GM10847 (cell line): ENCODE results near the gene PLD1.
A peak's percentile ranks its signal among the peaks of the same experiment; 100 is the strongest.

Experiments
- POLR2A ChIP-seq: IDR thresholded peaks from 2 replicates; pipeline ENCODE4 v1.6.1; 2011; ENCODE audit not compliant: insufficient read length; ENCODE audit errors: extremely low read depth

Gene PLD1

DNA sequence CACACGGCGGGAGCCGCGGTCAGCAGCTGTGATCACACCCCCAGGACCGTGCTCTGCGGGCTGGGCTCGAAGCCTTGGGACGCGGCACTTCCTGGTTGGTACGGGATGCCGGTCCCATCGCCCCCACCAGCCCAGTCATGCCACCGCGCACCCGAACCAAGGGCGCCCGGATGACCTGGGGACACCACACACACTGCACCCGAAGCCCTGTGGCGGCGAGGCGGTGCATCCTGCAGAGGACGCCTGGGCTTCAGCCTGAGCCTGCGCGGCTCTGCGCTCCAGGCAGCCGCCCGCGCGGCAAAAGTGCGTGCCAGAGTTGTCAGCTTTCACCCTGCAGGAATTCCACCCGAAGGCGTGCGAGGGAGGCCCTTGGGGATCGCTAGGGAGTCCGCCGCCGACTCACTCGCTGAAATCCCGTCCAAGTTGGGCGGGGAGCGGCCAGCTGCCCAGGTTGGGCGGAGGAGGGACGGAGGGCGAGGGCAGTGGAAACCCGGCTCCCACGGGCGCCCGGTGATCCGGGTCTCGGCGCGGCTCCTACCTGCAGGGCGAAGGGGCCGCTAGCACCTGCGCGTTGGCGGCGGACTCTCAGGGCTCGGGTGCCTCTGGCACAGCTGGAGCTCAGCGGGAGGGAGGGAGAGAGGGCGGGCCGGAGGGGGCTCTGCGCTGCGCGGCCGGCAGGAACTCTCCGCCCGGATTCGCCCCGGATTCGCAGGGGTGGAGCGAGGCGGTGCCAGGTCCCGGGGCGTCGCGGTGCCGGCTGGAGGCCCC, at the start of gene PLD1:
TSS of gene PLD1 (minus strand) at position 623 of the 768 bp plus-strand sequence. CDS start 72,432 bp downstream, outside the sequence.
- peak; percentile 52 for TF ChIP-seq POLR2A

GRCh38 chr3:171854649-171855305, 44.5 kb upstream of the PLD1 start:
- TF ChIP-seq POLR2A: no peak

GRCh38 chr3:171851660-171852058, 41.4 kb upstream of the PLD1 start:
- TF ChIP-seq POLR2A: no peak

DNA sequence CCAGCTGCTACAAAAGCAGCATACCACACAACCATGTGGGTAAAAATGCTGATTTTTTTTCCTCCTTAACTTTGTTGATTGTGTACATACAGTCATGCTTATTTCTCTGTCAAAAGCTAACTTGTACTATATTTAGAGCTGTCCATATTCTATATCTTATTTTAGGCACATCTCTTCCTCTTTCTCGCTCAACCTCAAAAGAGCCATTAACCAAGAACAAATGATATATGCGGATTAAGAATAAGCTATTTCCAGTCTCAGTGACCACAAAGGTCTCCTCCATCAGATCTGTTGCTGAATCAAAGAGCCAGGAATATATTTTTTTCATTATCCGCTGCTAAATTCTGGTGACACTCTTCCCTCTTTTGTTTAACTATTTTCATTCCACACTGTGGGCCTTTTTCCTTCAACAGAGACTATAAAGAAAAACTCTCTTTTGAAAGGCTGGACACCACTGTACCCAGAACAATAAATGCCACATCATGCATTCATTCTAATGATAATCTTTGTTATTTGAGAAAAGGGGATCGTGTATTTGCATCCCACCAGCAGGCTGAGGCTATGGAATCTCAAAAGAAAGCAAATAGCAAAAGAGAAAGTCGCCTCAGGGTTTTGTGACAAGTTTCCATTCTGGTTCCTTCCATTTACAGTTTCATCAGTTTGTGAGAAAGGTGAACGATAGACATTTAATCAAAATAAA, 40.8 kb upstream of the PLD1 start:
- no peak for TF ChIP-seq POLR2A

DNA sequence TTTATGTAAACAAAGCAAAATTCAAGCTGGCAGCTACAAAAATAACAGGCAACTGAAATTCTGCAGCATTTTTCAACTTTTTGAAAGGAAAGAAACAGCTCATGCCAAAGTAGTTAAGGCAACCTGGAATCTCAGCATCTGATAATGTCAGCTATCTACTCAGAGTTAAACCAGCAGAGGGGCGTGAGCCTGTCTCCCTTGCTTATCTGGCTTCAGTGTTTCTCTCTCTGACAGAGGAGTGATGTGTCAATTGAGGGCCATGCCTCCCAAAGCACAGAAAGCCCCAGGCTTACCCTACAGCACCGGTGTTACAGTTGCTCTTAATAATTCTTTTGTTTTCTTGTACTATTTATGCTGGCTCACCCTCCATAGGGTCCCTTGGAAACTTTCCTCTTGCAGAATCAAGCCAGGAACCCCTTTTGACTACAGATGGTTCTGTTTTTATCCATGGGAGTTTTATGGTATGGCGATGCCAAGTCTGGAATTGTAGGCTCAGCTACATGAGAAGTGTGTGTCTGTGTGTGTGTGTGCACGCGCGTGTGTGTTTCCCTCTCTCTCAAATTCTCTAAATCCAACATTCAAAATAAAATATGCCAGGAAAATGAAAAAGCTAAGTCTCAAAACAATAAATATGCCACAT, 40.2 kb upstream of the PLD1 start:
- no peak for TF ChIP-seq POLR2A

DNA sequence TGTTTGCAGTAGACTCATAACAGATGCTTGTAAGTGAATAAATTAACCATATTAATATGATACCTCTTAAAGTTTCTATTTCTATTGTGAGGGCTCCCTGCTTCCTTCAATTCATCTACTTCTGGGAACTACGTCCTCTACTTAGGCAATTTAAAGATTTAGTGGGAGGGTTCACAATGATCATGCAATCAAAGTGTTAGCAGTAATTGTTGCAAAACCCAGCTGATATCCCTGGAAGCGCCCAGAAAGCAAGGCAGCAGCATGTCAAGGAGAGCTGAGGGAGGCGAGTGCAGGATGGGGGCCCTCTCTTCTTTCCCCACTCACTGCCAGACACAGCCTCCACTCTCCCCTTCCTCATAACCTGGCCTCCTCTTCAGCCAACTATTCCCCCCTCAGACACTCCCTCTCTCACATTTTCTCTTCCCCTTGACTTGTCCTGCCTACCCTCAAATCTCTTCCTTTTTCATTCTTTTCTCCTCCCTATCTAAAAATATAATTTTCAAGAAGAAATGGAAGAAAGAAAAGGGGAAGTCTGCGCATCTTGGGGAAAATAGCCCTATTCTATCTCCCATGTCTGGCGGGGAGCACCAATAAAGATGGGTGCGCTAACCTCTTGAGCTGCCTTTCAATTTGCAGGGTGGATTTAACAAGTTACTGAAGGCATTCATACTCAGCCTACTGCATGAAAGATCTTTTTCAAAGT, 39.5 kb upstream of the PLD1 start:
- TF ChIP-seq POLR2A: no peak

GRCh38 chr3:171847595-171848259, 37.4 kb upstream of the PLD1 start:
- no peak for TF ChIP-seq POLR2A

DNA sequence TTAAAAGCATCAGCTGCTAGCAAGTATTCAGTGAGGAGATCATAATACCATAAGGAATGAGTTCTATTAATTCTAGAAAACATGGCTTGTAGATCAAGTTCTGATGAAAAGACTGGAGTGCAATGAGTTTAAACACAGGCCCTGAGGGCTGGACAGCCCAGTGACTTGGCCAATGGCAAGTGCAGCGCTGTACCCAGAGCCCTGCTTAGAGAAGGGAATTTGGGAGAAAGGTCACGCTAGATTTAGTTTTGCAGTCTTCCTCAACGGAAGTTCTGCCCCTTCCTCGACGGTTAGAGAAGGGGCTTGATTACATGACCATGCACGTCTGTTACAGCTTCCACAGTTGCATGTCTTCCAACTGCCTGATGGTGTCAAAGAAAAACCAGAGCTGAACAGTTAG, 36.9 kb upstream of the PLD1 start:
- no peak for TF ChIP-seq POLR2A

DNA sequence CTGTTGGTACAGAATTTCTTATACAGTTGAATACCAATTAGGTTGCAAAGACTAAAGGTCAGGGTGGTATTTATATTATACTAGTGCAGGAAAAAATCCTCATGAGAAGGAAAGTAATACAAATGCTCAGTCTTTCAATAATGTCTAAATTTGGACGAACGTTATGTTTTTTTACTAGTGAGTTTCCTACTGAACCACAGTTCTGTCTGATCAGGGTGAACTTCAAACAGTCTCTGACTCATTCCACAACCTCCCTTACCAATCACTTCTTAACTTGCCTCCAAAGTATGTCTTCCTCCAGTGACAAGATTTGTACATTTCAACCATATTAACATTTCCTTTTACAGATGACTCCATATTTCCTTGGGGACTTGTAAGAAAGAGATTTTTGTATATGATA, 36.3 kb upstream of the PLD1 start:
- no peak for TF ChIP-seq POLR2A

DNA sequence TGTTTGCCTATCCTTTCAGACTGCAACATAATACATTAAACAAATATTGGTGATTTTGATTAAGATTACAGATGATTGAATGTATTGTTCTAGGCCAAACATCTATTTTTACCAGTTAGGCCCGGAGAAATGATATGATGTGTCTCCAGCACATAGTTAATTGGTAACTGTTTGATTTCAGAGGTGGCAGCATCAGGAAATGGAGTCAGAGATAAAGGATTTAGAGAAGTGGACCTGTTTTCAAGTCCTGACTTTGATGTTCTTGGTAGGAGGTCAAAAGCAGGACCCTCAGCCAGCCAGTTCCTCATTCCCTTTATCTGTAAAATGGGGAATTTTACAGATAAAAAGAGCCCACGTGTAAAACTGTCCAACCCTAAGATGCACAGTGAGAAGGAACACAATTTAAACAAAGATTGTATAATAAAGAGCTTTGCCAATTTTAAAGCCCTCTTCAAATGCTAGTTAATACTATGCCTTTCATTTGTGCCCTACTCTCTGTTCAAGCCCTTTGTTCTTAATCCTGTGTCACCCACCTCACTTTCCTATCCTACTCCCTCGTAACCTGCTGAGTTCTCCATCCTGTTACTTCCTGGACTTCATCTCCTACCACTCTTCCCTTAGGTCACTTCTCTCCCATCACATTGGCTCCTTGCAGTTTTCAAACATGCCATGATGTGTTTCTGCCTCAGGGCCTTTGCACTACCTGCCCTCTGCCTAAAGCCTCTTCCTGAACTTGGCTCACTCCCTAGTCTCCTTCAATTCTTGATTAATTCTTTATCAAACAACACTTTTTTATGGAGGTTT, 35.4 kb upstream of the PLD1 start:
- TF ChIP-seq POLR2A: no peak

DNA sequence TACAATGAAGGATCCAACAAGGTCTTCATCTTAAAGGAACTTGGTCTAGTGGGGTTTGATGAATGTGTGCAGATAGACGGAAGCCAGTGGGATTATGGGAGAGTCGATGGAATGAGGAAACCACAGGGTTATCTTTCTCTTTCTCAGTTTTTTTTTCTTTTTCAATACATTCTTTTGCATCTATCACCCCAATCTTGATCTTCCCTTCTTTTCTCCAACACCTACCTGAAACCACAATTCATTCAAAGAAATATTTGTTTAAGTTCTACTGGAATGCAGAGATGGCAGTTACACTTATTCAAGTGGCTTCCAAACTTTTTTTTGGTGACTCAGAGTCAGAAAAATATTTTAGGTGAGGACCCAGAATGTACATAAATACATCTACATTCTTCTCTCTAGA, 34.6 kb upstream of the PLD1 start:
- TF ChIP-seq POLR2A: no peak

DNA sequence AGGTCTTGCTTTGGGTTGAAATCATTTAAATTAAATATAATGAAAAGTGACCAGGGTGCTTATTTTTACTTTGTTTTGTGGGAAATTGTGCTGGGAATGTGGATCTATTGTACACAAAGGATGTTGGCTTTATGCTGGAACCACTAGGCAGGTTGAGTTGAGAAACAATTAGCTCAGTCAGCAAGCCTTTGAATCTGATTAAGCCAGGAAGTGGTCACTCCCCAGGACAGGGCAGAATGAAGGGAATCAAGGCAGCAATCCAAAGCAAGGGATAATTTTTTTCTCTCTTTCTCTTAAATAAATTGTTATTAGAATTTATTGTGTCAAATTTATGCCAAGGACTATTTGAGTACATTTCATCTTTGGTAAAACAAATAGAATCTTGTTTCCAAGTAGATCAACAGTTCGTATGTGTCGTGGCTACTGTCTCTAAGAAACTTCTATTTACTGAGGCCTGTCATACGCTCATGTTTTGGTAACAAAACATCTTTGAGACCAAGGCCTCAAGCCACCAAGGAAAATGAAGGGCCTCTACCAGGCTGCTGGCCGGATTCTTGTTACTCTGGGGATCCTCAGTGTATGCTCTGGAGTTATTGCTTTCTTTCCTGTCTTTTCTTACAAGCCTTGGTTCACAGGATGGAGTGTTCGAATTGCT, 32.7 kb upstream of the PLD1 start, which contains the start of gene TMEM212:
TSS of gene TMEM212 (plus strand) at position 486 of the 655 bp plus-strand sequence. CDS start at position 521, 35 bp downstream.
- TF ChIP-seq POLR2A: no peak

- no peak for TF ChIP-seq POLR2A
Measured at GRCh38 chr3:171841620-171842000, 31.3 kb upstream of the PLD1 start.
